Activated naive CD4-positive, alpha-beta T cell treated with anti-CD3 and anti-CD28 coated beads, Interleukin-2, amount 50 U/mL, for 72 hours (primary cell): ENCODE results near the gene TCTN1. TPM values are rescaled to one million over a fixed set of nuclear protein-coding genes. Genes with fewer than 3 reads are reported as not detected.
A peak's percentile ranks its signal among the peaks of the same experiment; 100 is the strongest.
"Not testable (repeated sequence)": the region's sequence is repeated elsewhere in the genome, so short reads cannot be mapped to it uniquely, and the experiment has no call there.

Experiments used
- ATAC-seq, 2 donors: fragments of 150-1000 bp; cut with Tn5 transposase; 2 replicates each; pipeline ENCODE4 v1.10.0; 2021; ENCODE audit warnings: mild to moderate bottlenecking in 2 of 2, moderate library complexity in 2 of 2
- DNase-seq, 2 donors: peaks; one replicate each; pipeline ENCODE4 v3.0.0; 2021 to 2022; ENCODE audit warnings: low spot score in 2 of 2
- H3K27ac Mint-ChIP-seq, 2 donors: one replicate each; pipeline ENCODE4 v1.8.0; 2022; ENCODE audit warnings: mild to moderate bottlenecking in 2 of 2, mixed read lengths in 2 of 2
- H3K36me3 Mint-ChIP-seq, 2 donors: one replicate each; pipeline ENCODE4 v1.8.0; 2022; ENCODE audit warnings: mixed read lengths in 2 of 2
- H3K9me3 Mint-ChIP-seq, 2 donors: one replicate each; pipeline ENCODE4 v1.8.0; 2022; ENCODE audit warnings: mixed read lengths in 2 of 2
- total RNA-seq, 2 donors: library from RNA; stranded (reverse); gene quantifications; one replicate each; pipeline ENCODE4 v1.2.3, GENCODE V29; 2022

Gene TCTN1
- total RNA-seq = 10 to 100 TPM in 1 of 2 donors, 1 to 10 TPM in 1; 3.3 to 10.4 TPM

GRCh38 chr12:110613771-110614684 lies at the start of gene TCTN1:
TSS of gene TCTN1 (plus strand) at chr12:110614129. CDS start at chr12:110614183, 54 bp downstream.
- no peaks in the 10 kb centered on the region for H3K9me3 Mint-ChIP-seq
- ATAC-seq = peak; percentile 99 to 100
- H3K36me3 Mint-ChIP-seq = no peaks in the 10 kb centered on the region
- peak within 1 kb of the TSS; percentile 81 to 88 for H3K27ac Mint-ChIP-seq
- DNase-seq = peak; percentile 96 to 98

DNA sequence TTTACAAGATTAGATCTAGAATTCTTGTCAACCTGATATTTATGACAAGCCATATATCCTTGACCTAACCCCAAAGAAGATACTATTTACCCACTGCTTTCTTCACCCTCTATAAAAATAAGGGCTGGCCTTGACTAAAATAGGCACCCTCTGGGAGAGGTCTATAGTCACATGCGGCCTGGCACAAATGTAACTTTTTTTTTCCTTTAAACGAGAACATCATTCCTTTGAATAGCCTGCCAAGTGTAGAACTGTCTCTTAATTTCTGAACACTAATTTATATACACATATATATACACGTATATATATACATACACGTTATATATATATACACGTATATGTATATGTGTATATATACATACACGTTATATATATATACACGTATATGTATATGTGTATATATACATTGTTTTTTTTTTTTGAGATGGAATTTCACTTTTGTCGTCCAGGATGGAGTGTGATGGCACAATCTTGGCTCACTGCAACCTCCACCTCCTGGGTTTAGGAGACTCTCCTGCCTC lies 49.4 kb upstream of the TCTN1 start:
- H3K27ac Mint-ChIP-seq = peak overlapping the region; percentile 1 to 64
- H3K9me3 Mint-ChIP-seq = peaks cover 0 to under 1% of the 10 kb centered on the region in 2 donors
- ATAC-seq (no peak), DNase-seq (no peak)
- peaks cover under 1 to 3% of the 10 kb centered on the region in 2 donors for H3K36me3 Mint-ChIP-seq

- DNase-seq (no peak), ATAC-seq (no peak)
- H3K27ac Mint-ChIP-seq = no peak overlapping the region
- H3K9me3 Mint-ChIP-seq = peaks cover 0 to 5% of the 10 kb centered on the region in 2 donors
- H3K36me3 Mint-ChIP-seq = peaks cover 4 to 14% of the 10 kb centered on the region in 2 donors
Observed at GRCh38 chr12:110565894-110566871, 47.7 kb upstream of the TCTN1 start.

- Mint-ChIP-seq H3K36me3 (peaks cover 10 to 21% of the 10 kb centered on the region in 2 donors), H3K27ac (no peak overlapping the region), H3K9me3 (peaks cover 0 to 5% of the 10 kb centered on the region in 2 donors)
- ATAC-seq = no peak
- DNase-seq = no peak
Observed at GRCh38 chr12:110566993-110567392, 46.9 kb upstream of the TCTN1 start.

- no peak for DNase-seq
- H3K36me3 Mint-ChIP-seq = peaks cover 12 to 35% of the 10 kb centered on the region in 2 donors
- no peak for ATAC-seq
- H3K27ac Mint-ChIP-seq = peak overlapping the region in 1 of 2 donors; percentile 82
- peaks cover 0 to 9% of the 10 kb centered on the region in 2 donors for H3K9me3 Mint-ChIP-seq
Observed at GRCh38 chr12:110568752-110569151, 45.2 kb upstream of the TCTN1 start.

- Mint-ChIP-seq H3K36me3 (peaks cover 12 to 35% of the 10 kb centered on the region in 2 donors), H3K27ac (peak overlapping the region in 1 of 2 donors; percentile 70)
- DNase-seq, H3K9me3 Mint-ChIP-seq, ATAC-seq: not testable (repeated sequence)
Observed at GRCh38 chr12:110569838-110570237, 44.1 kb upstream of the TCTN1 start.

GRCh38 chr12:110570798-110571197 lies 43.1 kb upstream of the TCTN1 start:
- H3K27ac Mint-ChIP-seq, H3K9me3 Mint-ChIP-seq, DNase-seq, ATAC-seq: not testable (repeated sequence)
- H3K36me3 Mint-ChIP-seq = peaks cover 12 to 35% of the 10 kb centered on the region in 2 donors

DNA sequence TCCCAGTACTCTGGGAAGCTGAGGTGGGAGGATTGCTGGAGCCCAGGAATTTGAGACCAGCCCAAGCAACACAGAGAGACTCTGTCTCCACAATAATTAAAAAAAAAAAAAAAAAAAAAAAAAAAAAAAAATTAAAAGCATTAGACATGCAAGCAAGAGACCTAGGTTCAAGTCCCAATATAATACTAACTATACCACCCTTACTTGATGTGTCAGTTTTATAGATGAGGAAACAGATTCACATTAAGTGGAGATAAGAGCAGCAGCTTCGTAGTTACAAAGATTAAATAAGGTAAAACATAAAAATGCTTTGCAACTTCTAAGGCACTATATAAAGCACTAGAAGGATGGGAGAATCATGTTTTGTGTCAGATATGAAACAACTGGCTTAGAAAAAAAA lies 39.9 kb upstream of the TCTN1 start:
- peaks cover 12 to 42% of the 10 kb centered on the region in 2 donors for H3K36me3 Mint-ChIP-seq
- H3K27ac Mint-ChIP-seq = peak overlapping the region in 1 of 2 donors; percentile 65
- H3K9me3 Mint-ChIP-seq = peaks cover 0 to 9% of the 10 kb centered on the region in 2 donors
- DNase-seq (no peak), ATAC-seq (no peak)

DNA sequence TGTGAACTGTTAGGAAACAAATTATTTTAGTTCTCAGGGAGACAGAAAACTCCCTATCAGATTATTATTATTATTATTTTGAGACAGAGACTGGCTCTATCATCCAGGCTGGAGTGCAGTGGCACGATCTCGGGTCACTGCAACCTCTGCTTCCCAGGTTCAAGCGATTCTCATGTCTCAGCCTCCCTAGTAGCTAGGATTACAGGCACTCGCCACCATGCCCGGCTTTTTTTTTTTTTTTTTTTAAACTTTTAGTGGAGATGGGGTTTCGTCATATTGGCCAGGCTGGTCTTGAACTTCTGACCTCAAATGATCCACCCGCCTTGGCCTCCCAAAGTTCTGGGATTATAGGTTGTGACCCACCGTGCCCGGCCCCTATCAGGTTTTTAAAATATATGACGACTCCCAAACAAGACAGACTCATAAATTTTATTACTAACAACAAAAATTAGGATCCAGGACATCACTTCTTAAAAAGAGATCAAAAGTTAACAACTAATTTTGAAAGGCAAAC lies 39.2 kb upstream of the TCTN1 start:
- not testable (repeated sequence) for DNase-seq, ATAC-seq, H3K27ac Mint-ChIP-seq, H3K9me3 Mint-ChIP-seq
- peaks cover 9 to 41% of the 10 kb centered on the region in 2 donors for H3K36me3 Mint-ChIP-seq

DNA sequence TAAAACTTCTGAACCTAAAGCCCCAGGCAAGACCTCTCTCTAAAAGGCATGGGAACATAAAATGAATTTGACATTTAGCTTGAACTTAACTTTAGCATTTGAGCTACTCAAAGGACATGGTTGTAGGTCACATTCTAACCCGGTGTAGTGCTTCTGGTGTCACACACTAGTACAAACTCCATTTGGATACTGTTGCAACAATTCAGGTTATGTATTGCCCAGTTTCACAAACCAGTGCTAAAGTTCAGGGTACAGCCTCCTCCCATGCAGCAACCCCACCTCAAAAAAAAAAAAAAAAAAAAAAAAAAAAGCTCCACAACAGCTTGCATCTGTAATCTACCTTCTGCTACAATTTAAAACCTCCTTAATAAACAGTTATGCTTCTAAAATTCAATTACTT lies 38.6 kb upstream of the TCTN1 start:
- DNase-seq (no peak), ATAC-seq (no peak)
- Mint-ChIP-seq H3K36me3 (peaks cover 8 to 38% of the 10 kb centered on the region in 2 donors), H3K9me3 (peaks cover 0 to 4% of the 10 kb centered on the region in 2 donors), H3K27ac (no peak overlapping the region)

- peak overlapping the region; percentile 98 for H3K27ac Mint-ChIP-seq
- no peak for DNase-seq
- peaks cover 10 to 38% of the 10 kb centered on the region in 2 donors for H3K36me3 Mint-ChIP-seq
- no peak for ATAC-seq
- H3K9me3 Mint-ChIP-seq = peaks cover 0 to 4% of the 10 kb centered on the region in 2 donors
Observed at GRCh38 chr12:110576504-110576903, 37.4 kb upstream of the TCTN1 start.

GRCh38 chr12:110577864-110578693 lies 35.9 kb upstream of the TCTN1 start:
- DNase-seq (peak in 1 of 2 donors; percentile 48), ATAC-seq (peak; percentile 73 to 79)
- Mint-ChIP-seq H3K9me3 (peaks cover 0 to 4% of the 10 kb centered on the region in 2 donors), H3K36me3 (peaks cover 13 to 32% of the 10 kb centered on the region in 2 donors), H3K27ac (peak overlapping the region; percentile 98)

DNA sequence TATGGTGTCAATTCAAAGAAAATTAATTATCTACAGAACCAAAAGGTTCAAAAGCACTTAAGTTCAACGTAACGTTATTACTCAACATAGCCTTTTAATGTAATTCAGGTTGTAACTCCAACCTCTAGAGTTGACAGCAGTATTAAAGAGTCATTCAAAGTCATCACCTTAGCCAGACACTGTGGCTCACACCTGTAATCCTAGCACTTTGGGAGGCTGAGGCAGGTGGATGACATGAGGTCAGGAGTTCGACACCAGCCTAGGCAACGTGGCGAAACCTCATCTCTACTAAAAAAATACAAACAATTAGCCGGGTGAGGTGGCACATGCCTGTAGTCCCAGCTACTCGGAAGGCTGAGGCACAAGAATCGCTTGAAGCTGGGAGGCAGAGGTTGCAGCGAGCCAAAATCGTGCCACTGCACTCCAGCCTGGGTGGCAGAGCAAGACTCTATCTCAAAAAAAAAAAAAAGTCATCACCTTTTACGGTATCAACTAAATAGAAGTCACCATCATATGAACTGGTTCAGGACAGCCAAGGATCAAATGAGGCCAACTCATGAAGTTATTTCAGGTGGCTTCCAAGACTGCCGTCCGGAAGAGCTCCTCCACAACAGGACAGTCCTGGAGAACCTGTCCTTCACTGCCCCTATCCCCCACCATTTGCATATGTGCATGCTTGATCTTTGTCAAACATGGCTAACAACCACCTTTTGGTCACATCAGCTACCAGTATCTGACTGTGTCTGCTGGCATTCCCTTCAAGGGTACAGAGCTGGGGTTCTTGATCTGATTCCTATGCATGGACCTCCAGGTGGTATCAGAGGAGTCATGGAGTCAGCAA lies 35.0 kb upstream of the TCTN1 start:
- H3K36me3 Mint-ChIP-seq = peaks cover 20 to 27% of the 10 kb centered on the region in 2 donors
- H3K9me3 Mint-ChIP-seq = no peaks in the 10 kb centered on the region
- ATAC-seq = peak; percentile 30 to 62
- DNase-seq = peak in 1 of 2 donors; percentile 47
- peak overlapping the region; percentile 98 for H3K27ac Mint-ChIP-seq

DNA sequence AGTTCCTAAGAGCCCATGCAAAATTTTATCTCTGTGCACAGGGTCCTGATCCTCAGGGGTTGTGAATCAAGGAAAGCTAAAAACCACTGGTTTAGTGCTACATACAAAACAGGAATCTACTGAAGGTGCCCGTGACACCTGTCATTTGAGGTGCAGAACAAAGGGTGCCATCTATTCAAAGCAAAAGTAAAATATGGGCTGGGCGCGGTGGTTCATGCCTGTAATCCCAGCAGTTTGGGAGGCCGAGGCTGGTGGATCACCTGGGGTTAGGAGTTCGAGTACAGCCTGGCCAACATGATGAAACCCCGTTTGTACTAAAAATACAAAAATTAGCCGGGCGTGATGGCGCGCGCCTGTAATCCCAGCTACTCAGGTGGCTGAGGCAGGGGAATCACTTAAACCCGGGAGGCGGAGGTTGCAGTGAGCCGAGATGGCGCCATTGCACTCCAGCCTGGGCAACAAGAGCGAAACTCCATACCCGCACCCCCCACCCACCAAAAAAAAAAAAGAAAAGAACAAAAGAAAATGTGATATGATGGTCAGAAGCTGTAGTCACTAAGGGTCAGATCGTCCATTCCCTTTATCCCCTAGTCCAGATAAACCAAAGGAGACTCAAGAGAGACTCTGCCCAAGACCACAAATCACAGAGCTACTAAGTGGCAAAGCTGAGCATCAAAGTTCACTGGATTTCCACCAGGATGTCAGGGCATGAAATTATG lies 34.2 kb upstream of the TCTN1 start:
- no peak for DNase-seq
- H3K27ac Mint-ChIP-seq = peak overlapping the region; percentile 98
- ATAC-seq = no peak
- no peaks in the 10 kb centered on the region for H3K9me3 Mint-ChIP-seq
- H3K36me3 Mint-ChIP-seq = peaks cover 24 to 27% of the 10 kb centered on the region in 2 donors
